ENCODE data around the gene TDRD7.

TDRD7 gene

GRCh38 chr9:97504381-97505216, 92.7 kb downstream of the TDRD7 start:
- DNase-seq (ENCODE audit: low read depth in 2 of 2) = no peak

- no peak for DNase-seq (ENCODE audit: low read depth in 2 of 2)
Measured at GRCh38 chr9:97505845-97506244, 93.9 kb downstream of the TDRD7 start.

- DNase-seq (ENCODE audit: low read depth in 2 of 2) = no peak
Measured at GRCh38 chr9:97506306-97506705, 94.4 kb downstream of the TDRD7 start.

GRCh38 chr9:97506787-97507186, 94.9 kb downstream of the TDRD7 start:
- no peak for DNase-seq (ENCODE audit: low read depth in 2 of 2)

- no peak for DNase-seq (ENCODE audit: low read depth in 2 of 2)
Measured at GRCh38 chr9:97507428-97507984, 95.6 kb downstream of the TDRD7 start.

GRCh38 chr9:97508852-97509251, 97.0 kb downstream of the TDRD7 start:
- no peak for DNase-seq (ENCODE audit: low read depth in 2 of 2)

GRCh38 chr9:97510797-97511654, 99.1 kb downstream of the TDRD7 start:
- DNase-seq (ENCODE audit: low read depth in 2 of 2) = no peak

- no peak for DNase-seq (ENCODE audit: low read depth in 2 of 2)
Measured at GRCh38 chr9:97511655-97512427, 99.9 kb downstream of the TDRD7 start.

GRCh38 chr9:97512966-97513560, 101.2 kb downstream of the TDRD7 start:
- no peak for DNase-seq (ENCODE audit: low read depth in 2 of 2)

- no peak for DNase-seq (ENCODE audit: low read depth in 2 of 2)
Measured at GRCh38 chr9:97514531-97514930, 102.6 kb downstream of the TDRD7 start.

GRCh38 chr9:97515662-97516061, 103.8 kb downstream of the TDRD7 start:
- DNase-seq (ENCODE audit: low read depth in 2 of 2) = no peak

- no peak for DNase-seq (ENCODE audit: low read depth in 2 of 2)
Measured at GRCh38 chr9:97516111-97516510, 104.2 kb downstream of the TDRD7 start.

- no peak for DNase-seq (ENCODE audit: low read depth in 2 of 2)
Measured at GRCh38 chr9:97517331-97518089, 105.6 kb downstream of the TDRD7 start.

- no peak for DNase-seq (ENCODE audit: low read depth in 2 of 2)
Measured at GRCh38 chr9:97518166-97518908, 106.4 kb downstream of the TDRD7 start.

- DNase-seq (ENCODE audit: low read depth in 2 of 2) = no peak
Measured at GRCh38 chr9:97518909-97519307, 107.0 kb downstream of the TDRD7 start.

GRCh38 chr9:97519441-97519970, 107.6 kb downstream of the TDRD7 start:
- DNase-seq (ENCODE audit: low read depth in 2 of 2) = no peak

- DNase-seq (ENCODE audit: low read depth in 2 of 2) = no peak
Measured at GRCh38 chr9:97521576-97522333, 109.9 kb downstream of the TDRD7 start.

- no peak for DNase-seq (ENCODE audit: low read depth in 2 of 2)
Measured at GRCh38 chr9:97524424-97524823, 112.5 kb downstream of the TDRD7 start.

GRCh38 chr9:97525451-97525850, 113.6 kb downstream of the TDRD7 start:
- no peak for DNase-seq (ENCODE audit: low read depth in 2 of 2)

Data from stimulated activated CD4-positive, alpha-beta T cell treated with anti-CD3 and anti-CD28 coated beads, Interleukin-1b, Interleukin-23, amount 100 ng/mL, for 1 hour (primary cell).